Endodermal cell (in vitro differentiated cells): ENCODE results near the gene GTPBP10. TPM values are rescaled to one million over a fixed set of nuclear protein-coding genes. Genes with fewer than 3 reads are reported as not detected.

Experiments used
- DNase-seq: peaks from one replicate; pipeline ENCODE4 v3.0.0-alpha.2; 2017
- H3K27ac ChIP-seq: 2 replicates; pipeline ENCODE4 v1.5.1; 2013; ENCODE audit warnings: mild to moderate bottlenecking, low read depth, low read length, moderate library complexity
- H3K27me3 ChIP-seq: 2 replicates; pipeline ENCODE4 v1.6.1; 2013; ENCODE audit warnings: mild to moderate bottlenecking, low read length, moderate library complexity; ENCODE audit not compliant: insufficient read depth, control insufficient read depth, poor library complexity, severe bottlenecking
- H3K36me3 ChIP-seq: 2 replicates; pipeline ENCODE4 v1.7.0; 2013; ENCODE audit warnings: mild to moderate bottlenecking, low read length, moderate library complexity; ENCODE audit not compliant: control insufficient read depth, insufficient read depth
- H3K4me1 ChIP-seq: one replicate; pipeline ENCODE4 v1.7.0; 2013; ENCODE audit warnings: low read length; ENCODE audit not compliant: control insufficient read depth, insufficient read depth
- H3K4me3 ChIP-seq: 2 replicates; pipeline ENCODE4 v1.5.1; 2013; ENCODE audit warnings: mild to moderate bottlenecking, low read length, moderate library complexity
- H3K9ac ChIP-seq: 2 replicates; pipeline ENCODE4 v1.6.1; 2013; ENCODE audit warnings: mild to moderate bottlenecking, low read length, moderate library complexity; ENCODE audit not compliant: poor library complexity, severe bottlenecking; ENCODE audit errors: extremely low read depth
- H3K9me3 ChIP-seq: 2 replicates; pipeline ENCODE4 v1.6.1; 2013; ENCODE audit warnings: mild to moderate bottlenecking, low read length, moderate library complexity; ENCODE audit not compliant: control insufficient read depth
- H3K27ac Mint-ChIP-seq: 2 replicates; pipeline ENCODE4 v1.8.0; 2020; ENCODE audit warnings: mixed read lengths
- H3K27me3 Mint-ChIP-seq: 2 replicates; pipeline ENCODE4 v1.8.0; 2021; ENCODE audit warnings: mild to moderate bottlenecking, mixed read lengths; ENCODE audit not compliant: insufficient read depth
- H3K36me3 Mint-ChIP-seq: 2 replicates; pipeline ENCODE4 v1.8.0; 2020; ENCODE audit warnings: low read depth, mixed read lengths
- H3K4me1 Mint-ChIP-seq: 2 replicates; pipeline ENCODE4 v1.8.0; 2020; ENCODE audit warnings: mixed read lengths
- H3K4me3 Mint-ChIP-seq: 2 replicates; pipeline ENCODE4 v1.8.0; 2020; ENCODE audit warnings: mild to moderate bottlenecking, moderate library complexity, mixed read lengths
- H3K9me3 Mint-ChIP-seq: 2 replicates; pipeline ENCODE4 v1.8.0; 2020; ENCODE audit warnings: mild to moderate bottlenecking, mixed read lengths
- CTCF ChIP-seq: fragments of 200-600 bp; sonication (generic); conservative IDR thresholded peaks from 2 replicates; pipeline ENCODE4 v1.5.0; 2021; ENCODE audit warnings: antibody characterized with exemption, mild to moderate bottlenecking
- WGBS, 2 experiments: methylation state at CpG; one replicate each; pipeline versions ENCODE4 v1.1.5 to v1.1.7; 2013; ENCODE audit warnings: missing lambda C conversion rate in 2 of 2, mixed read lengths in 1 of 2; ENCODE audit not compliant: insufficient coverage in 1 of 2, insufficient read length in 1 of 2; 5-methylcytosine and 5-hydroxymethylcytosine counted together
- total RNA-seq, 2 donors: library from RNA; stranded (reverse); fragmentation: NEBNext Ultra II Directional in 1 of 2; extraction: Animal tissue kit (Norgen Biotek cat#: 25700) in 1 of 2; gene quantifications; 2 replicates in 1 of 2; 3 replicates in 1 of 2; pipeline ENCODE4 v1.2.1, GENCODE V29; 2021

Gene GTPBP10
- total RNA-seq, 2 donors from 2014 or later, result 24.5 to 26.3 TPM

GRCh38 chr7:90345016-90345415 is 1.5 kb upstream of the GTPBP10 start:
- H3K36me3 Mint-ChIP-seq, result no peaks in the 10 kb centered on the region
- Histone ChIP-seq H3K9ac (no peak overlapping the region), H3K36me3 (no peaks in the 10 kb centered on the region), H3K27ac (no peak overlapping the region), H3K27me3 (no peaks in the 10 kb centered on the region), H3K4me3 (peak overlapping the region; percentile 99), H3K9me3 (peaks cover 1% of the 10 kb centered on the region), H3K4me1 (no peaks in the 10 kb centered on the region)
- H3K27ac Mint-ChIP-seq, result no peak overlapping the region
- TF ChIP-seq CTCF, result no peak
- H3K4me3 Mint-ChIP-seq, result peak overlapping the region; percentile 95
- H3K27me3 Mint-ChIP-seq, result no peaks in the 10 kb centered on the region
- H3K4me1 Mint-ChIP-seq, result peaks cover 13% of the 10 kb centered on the region
- DNase-seq, result no peak
- no peaks in the 10 kb centered on the region for H3K9me3 Mint-ChIP-seq

GRCh38 chr7:90345595-90346335 is 751 bp upstream of the GTPBP10 start:
- no peak for TF ChIP-seq CTCF
- H3K9ac ChIP-seq, result peak overlapping the region; percentile 93
- Mint-ChIP-seq H3K9me3 (no peaks in the 10 kb centered on the region), H3K27ac (peak overlapping the region; percentile 99), H3K36me3 (no peaks in the 10 kb centered on the region), H3K4me1 (peaks cover 13% of the 10 kb centered on the region), H3K4me3 (peak overlapping the region; percentile 95), H3K27me3 (no peaks in the 10 kb centered on the region)
- H3K36me3 ChIP-seq, result no peaks in the 10 kb centered on the region
- DNase-seq, result peak; percentile 64
- H3K4me3 ChIP-seq, result peak overlapping the region; percentile 99
- 20 to 29% methylated on average over 12 to 16 of the region's 18 CpGs for WGBS, 2 experiments
- H3K9me3 ChIP-seq, result peaks cover 7% of the 10 kb centered on the region
- H3K27me3 ChIP-seq, result no peaks in the 10 kb centered on the region
- no peak overlapping the region for H3K27ac ChIP-seq
- no peaks in the 10 kb centered on the region for H3K4me1 ChIP-seq

GRCh38 chr7:90347759-90348158 is 1.2 kb downstream of the GTPBP10 start:
- TF ChIP-seq CTCF, result no peak
- 82 to 88% methylated on average over 4 of the region's 4 CpGs for WGBS, 2 experiments
- H3K27me3 Mint-ChIP-seq, result no peaks in the 10 kb centered on the region
- H3K36me3 Mint-ChIP-seq, result peaks cover 1% of the 10 kb centered on the region
- Histone ChIP-seq H3K9me3 (peaks cover 7% of the 10 kb centered on the region), H3K4me1 (no peaks in the 10 kb centered on the region), H3K27ac (no peak overlapping the region), H3K27me3 (no peaks in the 10 kb centered on the region), H3K4me3 (peak overlapping the region; percentile 99), H3K9ac (no peak overlapping the region), H3K36me3 (no peaks in the 10 kb centered on the region)
- peaks cover 13% of the 10 kb centered on the region for H3K4me1 Mint-ChIP-seq
- H3K27ac Mint-ChIP-seq, result no peak overlapping the region
- no peaks in the 10 kb centered on the region for H3K9me3 Mint-ChIP-seq
- H3K4me3 Mint-ChIP-seq, result peak overlapping the region; percentile 95
- no peak for DNase-seq
